ENCODE data around the gene HNRNPL. TPM values are rescaled to one million over a fixed set of nuclear protein-coding genes. Genes with fewer than 3 reads are reported as not detected.

The HNRNPL gene
- total RNA-seq, 1 experiment from 2014 or later, result 749 TPM

DNA sequence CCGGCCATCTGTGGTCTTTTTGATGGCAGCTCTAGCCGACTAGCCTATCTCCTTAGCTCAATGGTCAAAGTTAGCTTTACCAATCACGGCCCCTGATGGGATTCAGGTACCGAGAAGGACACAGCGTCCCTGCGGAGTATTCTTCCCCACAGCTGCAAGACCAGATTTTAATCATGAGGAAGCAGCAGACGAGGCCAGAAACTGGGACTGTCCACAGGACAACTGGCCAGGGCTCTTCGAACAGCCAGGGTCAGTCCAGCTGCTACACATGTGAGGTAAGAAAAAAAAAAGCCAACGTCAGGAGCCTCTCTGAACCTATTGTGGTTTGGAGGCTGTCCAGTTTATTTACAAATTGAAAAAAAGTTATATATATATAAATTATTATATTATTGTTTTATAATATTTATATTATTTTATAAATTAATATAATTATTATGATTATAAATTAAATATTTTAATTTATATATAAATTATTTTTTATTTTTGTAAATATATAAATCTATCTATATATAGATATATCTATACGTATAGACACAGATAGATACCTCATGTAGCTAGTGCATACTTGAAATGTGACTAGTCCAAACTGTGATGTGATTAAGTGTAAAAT lies 17.5 kb upstream of the HNRNPL start:
- BruUV-seq (replicated peaks), result no TSS peak
- ChIA-PET CTCF (interaction anchor here (0.6 to 1.1 kb wide), 4 partner anchors 9 to 46 kb away, joined by 3 to 9 read pairs (median 4); no protein-coding TSS in a partner anchor), POLR2A (interaction anchor here (0.6 to 1.0 kb wide), 5 partner anchors 18 to 798 kb away, joined by 3 to 4 read pairs (median 4); partner anchors contain the start of gene HNRNPL)

DNA sequence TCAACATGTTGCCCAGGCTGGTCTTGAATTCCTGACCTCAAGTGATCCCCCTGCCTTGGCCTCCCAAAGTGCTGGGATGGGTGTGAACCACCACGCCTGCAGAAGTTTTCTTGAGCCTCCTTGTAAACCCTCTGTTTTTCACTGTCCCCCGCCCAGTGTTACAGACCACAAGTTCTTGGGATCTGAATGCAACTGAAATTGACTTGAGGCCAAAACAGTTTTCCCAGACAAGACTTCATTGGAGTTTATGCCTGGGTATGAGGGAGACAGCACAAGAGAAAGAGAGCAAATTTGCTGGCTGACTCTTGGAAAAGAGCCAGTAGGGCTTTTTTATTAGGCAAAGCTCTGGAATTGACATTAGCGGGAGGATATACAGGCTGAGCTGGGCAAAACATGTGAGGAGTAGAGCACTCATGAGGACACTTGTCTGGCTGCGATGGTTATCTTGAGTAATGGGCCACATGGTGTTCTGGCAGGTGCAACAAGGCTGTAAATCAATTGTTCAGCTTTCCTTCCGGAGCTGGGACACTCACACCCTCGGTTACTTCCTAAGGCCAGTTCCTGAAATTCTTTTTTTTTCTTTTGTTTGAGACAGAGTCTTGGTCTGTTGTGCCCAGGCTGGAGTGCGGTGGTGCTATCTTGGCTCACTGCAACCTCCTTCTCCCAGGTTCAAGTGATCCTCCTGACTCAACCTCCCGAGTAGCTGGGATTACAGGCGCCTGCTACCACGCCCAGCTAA lies 12.7 kb upstream of the HNRNPL start:
- BruUV-seq (replicated peaks), result no TSS peak
- POLR2A ChIA-PET, result interaction anchor here (0.7 kb wide), 1 partner anchor 43 kb away, joined by 4 read pairs; no protein-coding TSS in a partner anchor
- intact Hi-C loops (cut with micrococcal nuclease; ENCODE audit: unreplicated experiment), result no loop called here
- H3K27ac ChIP-seq (ENCODE audit: low read length), result no peak overlapping the region
- no peaks in the 10 kb centered on the region for H3K9me3 ChIP-seq (ENCODE audit: control insufficient read depth, insufficient read depth, low read depth, low read length)
- in situ Hi-C loops (cut with HindIII; ENCODE audit: low pct_unique_long_range_greater_than_20kb, low sequenced_read_pairs), result no loop called here
- no peak for TF ChIP-seq TCF7L2 (IDR thresholded peaks at IDR 0.05; ENCODE audit: low read depth, low read length)
- TF ChIP-seq, protein P1, sequence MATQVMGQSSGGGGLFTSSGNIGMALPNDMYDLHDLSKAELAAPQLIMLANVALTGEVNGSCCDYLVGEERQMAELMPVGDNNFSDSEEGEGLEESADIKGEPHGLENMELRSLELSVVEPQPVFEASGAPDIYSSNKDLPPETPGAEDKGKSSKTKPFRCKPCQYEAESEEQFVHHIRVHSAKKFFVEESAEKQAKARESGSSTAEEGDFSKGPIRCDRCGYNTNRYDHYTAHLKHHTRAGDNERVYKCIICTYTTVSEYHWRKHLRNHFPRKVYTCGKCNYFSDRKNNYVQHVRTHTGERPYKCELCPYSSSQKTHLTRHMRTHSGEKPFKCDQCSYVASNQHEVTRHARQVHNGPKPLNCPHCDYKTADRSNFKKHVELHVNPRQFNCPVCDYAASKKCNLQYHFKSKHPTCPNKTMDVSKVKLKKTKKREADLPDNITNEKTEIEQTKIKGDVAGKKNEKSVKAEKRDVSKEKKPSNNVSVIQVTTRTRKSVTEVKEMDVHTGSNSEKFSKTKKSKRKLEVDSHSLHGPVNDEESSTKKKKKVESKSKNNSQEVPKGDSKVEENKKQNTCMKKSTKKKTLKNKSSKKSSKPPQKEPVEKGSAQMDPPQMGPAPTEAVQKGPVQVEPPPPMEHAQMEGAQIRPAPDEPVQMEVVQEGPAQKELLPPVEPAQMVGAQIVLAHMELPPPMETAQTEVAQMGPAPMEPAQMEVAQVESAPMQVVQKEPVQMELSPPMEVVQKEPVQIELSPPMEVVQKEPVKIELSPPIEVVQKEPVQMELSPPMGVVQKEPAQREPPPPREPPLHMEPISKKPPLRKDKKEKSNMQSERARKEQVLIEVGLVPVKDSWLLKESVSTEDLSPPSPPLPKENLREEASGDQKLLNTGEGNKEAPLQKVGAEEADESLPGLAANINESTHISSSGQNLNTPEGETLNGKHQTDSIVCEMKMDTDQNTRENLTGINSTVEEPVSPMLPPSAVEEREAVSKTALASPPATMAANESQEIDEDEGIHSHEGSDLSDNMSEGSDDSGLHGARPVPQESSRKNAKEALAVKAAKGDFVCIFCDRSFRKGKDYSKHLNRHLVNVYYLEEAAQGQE (IDR thresholded peaks at IDR 0.05; ENCODE audit: insufficient read depth in 1 of 2, low read depth in 2 of 2, low read length in 1 of 2), result no peak
- TF ChIP-seq SIN3A (IDR thresholded peaks at IDR 0.05; ENCODE audit: borderline replicate concordance, insufficient read depth, low read depth, low read length), result no peak
- TF ChIP-seq POLR2AphosphoS5 (IDR thresholded peaks at IDR 0.05; ENCODE audit: low read depth, low read length), result no peak
- TF ChIP-seq, protein P2, sequence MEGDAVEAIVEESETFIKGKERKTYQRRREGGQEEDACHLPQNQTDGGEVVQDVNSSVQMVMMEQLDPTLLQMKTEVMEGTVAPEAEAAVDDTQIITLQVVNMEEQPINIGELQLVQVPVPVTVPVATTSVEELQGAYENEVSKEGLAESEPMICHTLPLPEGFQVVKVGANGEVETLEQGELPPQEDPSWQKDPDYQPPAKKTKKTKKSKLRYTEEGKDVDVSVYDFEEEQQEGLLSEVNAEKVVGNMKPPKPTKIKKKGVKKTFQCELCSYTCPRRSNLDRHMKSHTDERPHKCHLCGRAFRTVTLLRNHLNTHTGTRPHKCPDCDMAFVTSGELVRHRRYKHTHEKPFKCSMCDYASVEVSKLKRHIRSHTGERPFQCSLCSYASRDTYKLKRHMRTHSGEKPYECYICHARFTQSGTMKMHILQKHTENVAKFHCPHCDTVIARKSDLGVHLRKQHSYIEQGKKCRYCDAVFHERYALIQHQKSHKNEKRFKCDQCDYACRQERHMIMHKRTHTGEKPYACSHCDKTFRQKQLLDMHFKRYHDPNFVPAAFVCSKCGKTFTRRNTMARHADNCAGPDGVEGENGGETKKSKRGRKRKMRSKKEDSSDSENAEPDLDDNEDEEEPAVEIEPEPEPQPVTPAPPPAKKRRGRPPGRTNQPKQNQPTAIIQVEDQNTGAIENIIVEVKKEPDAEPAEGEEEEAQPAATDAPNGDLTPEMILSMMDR (IDR thresholded peaks at IDR 0.05), result no peak
- DNase-seq (ENCODE audit: low read depth, low spot score) (no peak), ATAC-seq (peak; percentile 39)
- no peaks in the 10 kb centered on the region for H3K36me3 ChIP-seq (ENCODE audit: control insufficient read depth, insufficient read depth, low read length)
- peaks cover 17% of the 10 kb centered on the region for H3K4me1 ChIP-seq (ENCODE audit: control insufficient read depth, insufficient read depth, low read length)
- no peaks in the 10 kb centered on the region for H3K27me3 ChIP-seq (ENCODE audit: control insufficient read depth, insufficient read depth, low read length)
- CTCF ChIA-PET, result no interaction called here
- no peak overlapping the region for H3K4me3 ChIP-seq (ENCODE audit: low read depth in 2 of 2, low read length in 2 of 2)

More for the DNA sequence above, 17.5 kb upstream of the HNRNPL start:
- Histone ChIP-seq H3K27ac (ENCODE audit: low read length) (peak overlapping the region; percentile 2; the same call in 1 of the 2 replicates), H3K27me3 (ENCODE audit: control insufficient read depth, insufficient read depth, low read length) (no peaks in the 10 kb centered on the region), H3K4me3 (ENCODE audit: low read depth in 2 of 2, low read length in 2 of 2) (no peak overlapping the region), H3K4me1 (ENCODE audit: control insufficient read depth, insufficient read depth, low read length) (peaks cover 8% of the 10 kb centered on the region), H3K36me3 (ENCODE audit: control insufficient read depth, insufficient read depth, low read length) (no peaks in the 10 kb centered on the region), H3K9me3 (ENCODE audit: control insufficient read depth, insufficient read depth, low read depth, low read length) (no peaks in the 10 kb centered on the region)
- intact Hi-C loops (cut with micrococcal nuclease; ENCODE audit: unreplicated experiment), result no loop called here
- TF ChIP-seq, protein P1 (IDR thresholded peaks at IDR 0.05; ENCODE audit: insufficient read depth in 1 of 2, low read depth in 2 of 2, low read length in 1 of 2), result no peak
- TF ChIP-seq SIN3A (IDR thresholded peaks at IDR 0.05; ENCODE audit: borderline replicate concordance, insufficient read depth, low read depth, low read length) (no peak), POLR2AphosphoS5 (IDR thresholded peaks at IDR 0.05; ENCODE audit: low read depth, low read length) (no peak), TCF7L2 (IDR thresholded peaks at IDR 0.05; ENCODE audit: low read depth, low read length) (no peak)
- TF ChIP-seq, protein P2 (IDR thresholded peaks at IDR 0.05), result no peak
- ATAC-seq (no peak), DNase-seq (ENCODE audit: low read depth, low spot score) (no peak)
- in situ Hi-C loops (cut with HindIII; ENCODE audit: low pct_unique_long_range_greater_than_20kb, low sequenced_read_pairs), result no loop called here

Measured in Panc1 (cell line).